Testis (tissue), 3 donors: ENCODE results near the gene ZFP42. TPM values are rescaled to one million over a fixed set of nuclear protein-coding genes. Genes with fewer than 3 reads are reported as not detected.
"Not testable (repeated sequence)": the region's sequence is repeated elsewhere in the genome, so short reads cannot be mapped to it uniquely, and the experiment has no call there.

Experiments used
- DNase-seq: peaks from one replicate; pipeline ENCODE4 v3.0.0-alpha.2; 2019
- H3K27ac ChIP-seq, 2 donors: fragments of 200-600 bp; sonication (generic); one replicate each; pipeline ENCODE4 v1.5.1; 2019
- H3K27me3 ChIP-seq: fragments of 200-600 bp; sonication (generic); one replicate; pipeline ENCODE4 v1.5.1; 2019
- H3K36me3 ChIP-seq: fragments of 200-600 bp; sonication (generic); one replicate; pipeline ENCODE4 v1.5.1; 2017; ENCODE audit warnings: low read depth; ENCODE audit errors: missing control alignments
- H3K4me1 ChIP-seq: fragments of 200-600 bp; sonication (generic); one replicate; pipeline ENCODE4 v1.5.1; 2019
- H3K4me3 ChIP-seq, 2 donors: fragments of 200-600 bp; sonication (generic); one replicate each; pipeline ENCODE4 v1.5.1; 2017 to 2019
- H3K9me3 ChIP-seq: fragments of 200-600 bp; sonication (generic); one replicate; pipeline ENCODE4 v1.5.1; 2017
- POLR2A ChIP-seq: fragments of 450-650 bp; IDR thresholded peaks from one replicate; pipeline ENCODE4 v1.6.1; 2017; ENCODE audit warnings: antibody characterized with exemption, mild to moderate bottlenecking, moderate library complexity
- WGBS, 2 donors: methylation state at CpG; one replicate each; pipeline ENCODE4 v1.1.5; 2018; 5-methylcytosine and 5-hydroxymethylcytosine counted together
- intact Hi-C: fragments of 100-400 bp; cut with DNase I; formaldehyde crosslinking; loops from one replicate; pipeline ENCODE4 v1.15.1; 2023; ENCODE audit warnings: low total_unique reads
- polyA plus RNA-seq: library from polyadenylated mRNA; stranded (reverse); fragments of 350-450 nt; fragmentation: Illumina TruSeq; extraction: RNeasy Lipid Tissue Mini Kit (QIAGEN cat#74804); gene quantifications from one replicate; pipeline ENCODE4 v1.2.3, GENCODE V29; 2014; ENCODE audit warnings: low read depth, low replicate concordance; ENCODE audit not compliant: insufficient read depth
- total RNA-seq, 2 donors: library from RNA; depleted of rRNA; stranded (reverse); fragments of >200 nt; gene quantifications; one replicate each; pipeline ENCODE4 v1.2.3, GENCODE V29; 2016
- TF ChIP-seq, protein P1 (sequence below), 3 experiments: fragments of 450-650 bp in 2 of 3; fragments of 200-600 bp in 1 of 3; sonication (generic) in 1 of 3; IDR thresholded peaks; one replicate each; pipeline ENCODE4 v1.5.1; 2016 to 2019; ENCODE audit warnings: antibody characterized with exemption in 3 of 3, mild to moderate bottlenecking in 2 of 3, moderate library complexity in 1 of 3

Gene ZFP42
- total and polyA plus RNA-seq, 3 donors from 2014 or later: 1.2 to 3.3 (median 2.2) TPM

DNA sequence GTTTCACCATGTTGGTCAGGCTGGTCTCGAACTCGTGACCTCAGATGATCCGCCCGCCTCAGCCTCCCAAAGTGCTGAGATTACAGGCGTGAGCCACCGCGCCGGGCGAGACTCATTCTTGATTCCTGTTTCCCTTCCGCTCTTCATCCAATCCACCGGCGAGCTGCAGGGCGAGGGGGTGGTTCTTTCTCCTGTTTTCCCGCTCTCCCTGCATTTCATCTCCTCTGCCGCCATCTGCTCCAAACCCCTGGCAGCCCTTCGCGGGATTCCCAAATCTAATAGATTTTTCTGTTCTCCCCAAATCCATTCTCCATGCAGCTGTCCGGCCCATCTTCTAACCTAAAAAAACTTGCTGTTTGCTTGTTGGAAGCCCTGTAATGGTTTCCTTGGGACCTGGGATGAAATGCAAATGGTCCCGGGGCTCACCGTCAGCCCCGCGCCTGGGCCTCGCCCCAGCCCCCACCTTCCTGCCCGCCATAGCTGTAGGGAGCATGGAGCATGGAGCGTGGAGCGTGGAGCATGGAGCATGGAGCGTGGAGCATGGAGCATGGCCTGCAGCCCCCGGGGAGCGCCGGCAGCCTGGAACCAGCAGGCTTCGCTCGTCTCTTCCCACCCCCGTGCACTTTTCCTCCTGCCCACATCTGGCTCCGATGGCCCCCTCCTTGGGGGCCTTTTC lies 1.1 kb downstream of the ZFP42 start:
- DNase-seq: no peak
- Histone ChIP-seq H3K4me1 (no peaks in the 10 kb centered on the region), H3K9me3 (no peaks in the 10 kb centered on the region), H3K4me3 (peak overlapping the region in 1 of 2 donors; percentile 21), H3K36me3 (no peaks in the 10 kb centered on the region), H3K27ac (no peak overlapping the region), H3K27me3 (no peaks in the 10 kb centered on the region)
- 18 to 26% methylated on average over 28 to 34 of the region's 34 CpGs for WGBS, 2 donors
- intact Hi-C loops: no loop called here
- TF ChIP-seq POLR2A: no peak
- TF ChIP-seq, protein P1, sequence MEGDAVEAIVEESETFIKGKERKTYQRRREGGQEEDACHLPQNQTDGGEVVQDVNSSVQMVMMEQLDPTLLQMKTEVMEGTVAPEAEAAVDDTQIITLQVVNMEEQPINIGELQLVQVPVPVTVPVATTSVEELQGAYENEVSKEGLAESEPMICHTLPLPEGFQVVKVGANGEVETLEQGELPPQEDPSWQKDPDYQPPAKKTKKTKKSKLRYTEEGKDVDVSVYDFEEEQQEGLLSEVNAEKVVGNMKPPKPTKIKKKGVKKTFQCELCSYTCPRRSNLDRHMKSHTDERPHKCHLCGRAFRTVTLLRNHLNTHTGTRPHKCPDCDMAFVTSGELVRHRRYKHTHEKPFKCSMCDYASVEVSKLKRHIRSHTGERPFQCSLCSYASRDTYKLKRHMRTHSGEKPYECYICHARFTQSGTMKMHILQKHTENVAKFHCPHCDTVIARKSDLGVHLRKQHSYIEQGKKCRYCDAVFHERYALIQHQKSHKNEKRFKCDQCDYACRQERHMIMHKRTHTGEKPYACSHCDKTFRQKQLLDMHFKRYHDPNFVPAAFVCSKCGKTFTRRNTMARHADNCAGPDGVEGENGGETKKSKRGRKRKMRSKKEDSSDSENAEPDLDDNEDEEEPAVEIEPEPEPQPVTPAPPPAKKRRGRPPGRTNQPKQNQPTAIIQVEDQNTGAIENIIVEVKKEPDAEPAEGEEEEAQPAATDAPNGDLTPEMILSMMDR (IDR thresholded peaks at IDR 0.05): no peak

DNA sequence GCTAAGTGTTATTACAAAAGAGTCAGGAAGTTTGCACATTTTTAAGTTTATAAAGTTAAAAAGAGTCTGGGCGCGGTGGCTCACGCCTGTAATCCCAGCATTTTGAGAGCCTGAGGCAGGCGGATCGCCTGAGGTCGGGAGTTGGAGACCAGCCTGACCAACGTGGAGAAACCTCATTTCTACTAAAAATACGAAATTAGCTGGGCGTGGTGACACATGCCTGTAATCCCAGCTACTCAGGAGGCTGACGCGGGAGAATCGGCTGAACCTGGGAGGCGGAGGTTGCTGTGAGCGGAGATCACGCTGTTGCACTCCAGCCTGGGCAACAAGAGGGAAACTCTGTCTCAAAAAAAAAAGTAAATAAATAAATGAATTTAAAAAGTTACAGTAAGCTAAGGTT lies 2.4 kb downstream of the ZFP42 start:
- H3K27me3 ChIP-seq, H3K9me3 ChIP-seq, DNase-seq, H3K4me1 ChIP-seq, H3K36me3 ChIP-seq, intact Hi-C loops, H3K4me3 ChIP-seq, H3K27ac ChIP-seq: not testable (repeated sequence)
- 76 to 82% methylated on average over 15 of the region's 15 CpGs for WGBS, 2 donors

DNA sequence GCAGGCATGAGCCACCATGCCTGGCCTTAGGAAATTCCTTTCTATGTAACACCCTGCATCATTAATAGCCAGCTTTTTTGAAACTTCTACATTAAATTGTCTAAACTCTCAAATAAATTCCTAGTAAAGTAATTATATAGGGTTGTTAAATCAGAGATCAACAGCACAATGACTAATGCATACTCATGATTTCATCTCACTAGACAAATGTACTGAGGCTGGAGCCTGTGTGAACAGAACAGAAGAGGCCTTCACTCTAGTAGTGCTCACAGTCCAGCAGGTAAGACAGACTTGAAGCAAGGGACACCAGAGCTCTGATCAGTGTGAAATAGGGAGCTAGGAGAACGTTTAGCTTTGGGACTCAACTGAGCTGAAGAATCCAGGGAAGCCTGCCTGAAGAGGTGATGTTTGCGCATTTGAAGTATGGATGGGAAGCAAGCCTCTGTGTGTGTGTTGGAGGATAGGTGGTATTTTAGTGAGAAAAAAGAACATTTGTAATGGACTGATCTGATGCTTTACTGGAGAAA lies 3.9 kb downstream of the ZFP42 start:
- Histone ChIP-seq H3K36me3 (no peaks in the 10 kb centered on the region), H3K27me3 (no peaks in the 10 kb centered on the region), H3K4me1 (no peaks in the 10 kb centered on the region), H3K4me3 (no peak overlapping the region), H3K9me3 (no peaks in the 10 kb centered on the region), H3K27ac (no peak overlapping the region)
- 78 to 83% methylated on average over 2 of the region's 2 CpGs for WGBS, 2 donors
- intact Hi-C loops: no loop called here
- TF ChIP-seq, protein P1 (IDR thresholded peaks at IDR 0.05): no peak
- TF ChIP-seq POLR2A: no peak
- DNase-seq: no peak

DNA sequence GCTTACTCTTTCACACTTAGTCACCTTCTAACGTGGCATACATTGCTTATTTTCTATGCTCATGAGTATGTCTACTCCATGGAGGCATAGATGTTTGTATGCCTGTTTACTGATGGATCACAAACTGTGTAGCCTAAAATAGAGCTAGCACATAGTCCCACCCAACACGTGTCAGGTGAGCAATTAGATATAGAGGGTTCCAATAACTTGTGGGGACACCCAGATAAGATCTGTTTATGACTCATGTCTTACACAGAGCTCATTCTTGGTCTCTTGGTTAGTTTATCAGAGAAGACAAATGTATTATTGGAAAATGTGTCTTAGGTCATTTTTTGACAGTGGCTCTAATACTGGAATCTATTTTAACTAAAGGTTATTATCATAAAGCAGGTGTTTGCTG lies 6.8 kb downstream of the ZFP42 start:
- H3K9me3 ChIP-seq: no peaks in the 10 kb centered on the region
- 69 to 70% methylated on average over 2 of the region's 2 CpGs for WGBS, 2 donors
- no peak for DNase-seq
- no peak overlapping the region for H3K27ac ChIP-seq
- H3K4me1 ChIP-seq: no peaks in the 10 kb centered on the region
- intact Hi-C loops: no loop called here
- H3K4me3 ChIP-seq: no peak overlapping the region
- no peaks in the 10 kb centered on the region for H3K27me3 ChIP-seq
- H3K36me3 ChIP-seq: no peaks in the 10 kb centered on the region
- TF ChIP-seq, protein P1 (IDR thresholded peaks at IDR 0.05): no peak

DNA sequence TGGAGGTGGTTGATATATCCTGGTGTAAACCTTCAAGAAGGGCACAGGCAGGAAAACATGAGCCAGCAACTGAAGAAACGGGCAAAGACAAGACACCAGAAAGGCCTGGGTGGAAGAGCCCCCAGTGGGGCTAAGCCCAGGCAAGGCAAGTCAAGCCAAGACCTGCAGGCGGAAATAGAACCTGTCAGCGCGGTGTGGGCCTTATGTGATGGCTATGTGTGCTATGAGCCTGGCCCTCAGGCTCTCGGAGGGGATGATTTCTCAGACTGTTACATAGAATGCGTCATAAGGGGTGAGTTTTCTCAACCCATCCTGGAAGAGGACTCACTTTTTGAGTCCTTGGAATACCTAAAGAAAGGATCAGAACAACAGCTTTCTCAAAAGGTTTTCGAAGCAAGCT lies 7.2 kb downstream of the ZFP42 start:
- no peaks in the 10 kb centered on the region for H3K4me1 ChIP-seq
- 65 to 81% methylated on average over 7 of the region's 7 CpGs for WGBS, 2 donors

More for the DNA sequence above, 7.2 kb downstream of the ZFP42 start:
- Histone ChIP-seq H3K4me3 (no peak overlapping the region), H3K27ac (no peak overlapping the region), H3K27me3 (no peaks in the 10 kb centered on the region), H3K9me3 (no peaks in the 10 kb centered on the region), H3K36me3 (no peaks in the 10 kb centered on the region)
- DNase-seq: no peak
- TF ChIP-seq POLR2A: no peak
- TF ChIP-seq, protein P1 (IDR thresholded peaks at IDR 0.05): no peak
- intact Hi-C loops: no loop called here
